ENCODE data around the gene NINL.

DNA sequence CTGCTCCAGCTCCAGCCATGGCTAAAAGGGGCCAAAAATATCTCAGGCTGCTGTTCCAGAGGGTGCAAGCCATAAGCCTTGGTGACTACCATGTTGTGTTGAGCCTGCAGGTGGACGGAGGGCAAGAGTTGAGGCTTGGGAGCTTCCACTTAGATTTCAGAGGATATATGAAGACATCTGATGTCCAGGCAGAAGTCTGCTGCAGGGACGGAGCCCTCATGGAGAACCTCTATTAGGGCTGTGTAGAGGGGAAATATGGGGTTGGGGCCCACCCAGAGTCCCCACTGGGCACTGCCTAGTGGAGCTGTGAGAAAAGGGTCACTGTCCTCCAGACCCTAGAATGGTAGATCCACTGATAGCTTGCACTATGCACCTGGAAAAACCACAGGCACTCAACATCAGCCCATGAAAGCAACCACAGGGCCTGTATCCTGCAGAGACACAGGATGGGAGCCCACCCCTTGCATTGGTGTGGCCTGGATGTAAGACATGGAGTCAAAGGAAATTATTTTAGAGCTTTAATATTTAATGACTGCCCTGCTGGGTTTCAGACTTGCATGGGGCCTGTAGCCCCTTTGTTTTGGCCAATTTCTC is 70.5 kb downstream of the NINL start:
- TF ChIP-seq CTCF (IDR thresholded peaks at IDR 0.05; ENCODE audit: low read depth, low read length, poor library complexity, severe bottlenecking) = no peak
- TF ChIP-seq EZH2phosphoT487 (IDR thresholded peaks at IDR 0.05; ENCODE audit: borderline replicate concordance, low read length) = no peak

Data from DOHH2 (cell line).